Ovary (tissue), 3 donors: Measurements from ENCODE around the gene CRTC3.
"Not testable (repeated sequence)": the region's sequence is repeated elsewhere in the genome, so short reads cannot be mapped to it uniquely, and the experiment has no call there.

ENCODE experiments used
- EP300 ChIP-seq: sonication (generic); formaldehyde crosslinking; IDR thresholded peaks from one replicate; pipeline ENCODE4 v1.6.1; 2017; ENCODE audit warnings: antibody characterized with exemption
- POLR2A ChIP-seq: fragments of 450-650 bp; IDR thresholded peaks from one replicate; pipeline ENCODE4 v1.6.1; 2017; ENCODE audit warnings: antibody characterized with exemption, mild to moderate bottlenecking, moderate library complexity
- TF ChIP-seq, protein P1 (sequence below), 3 donors: fragments of 450-650 bp in 2 of 3; fragments of 200-600 bp in 1 of 3; IDR thresholded peaks; one replicate each; pipeline versions ENCODE4 v1.5.1 to v1.8.0; 2016 to 2022; ENCODE audit warnings: antibody characterized with exemption in 3 of 3, mild to moderate bottlenecking in 1 of 3
- donor health status: DM: no; HTN: no; CAD: no.

- TF ChIP-seq, protein P1, sequence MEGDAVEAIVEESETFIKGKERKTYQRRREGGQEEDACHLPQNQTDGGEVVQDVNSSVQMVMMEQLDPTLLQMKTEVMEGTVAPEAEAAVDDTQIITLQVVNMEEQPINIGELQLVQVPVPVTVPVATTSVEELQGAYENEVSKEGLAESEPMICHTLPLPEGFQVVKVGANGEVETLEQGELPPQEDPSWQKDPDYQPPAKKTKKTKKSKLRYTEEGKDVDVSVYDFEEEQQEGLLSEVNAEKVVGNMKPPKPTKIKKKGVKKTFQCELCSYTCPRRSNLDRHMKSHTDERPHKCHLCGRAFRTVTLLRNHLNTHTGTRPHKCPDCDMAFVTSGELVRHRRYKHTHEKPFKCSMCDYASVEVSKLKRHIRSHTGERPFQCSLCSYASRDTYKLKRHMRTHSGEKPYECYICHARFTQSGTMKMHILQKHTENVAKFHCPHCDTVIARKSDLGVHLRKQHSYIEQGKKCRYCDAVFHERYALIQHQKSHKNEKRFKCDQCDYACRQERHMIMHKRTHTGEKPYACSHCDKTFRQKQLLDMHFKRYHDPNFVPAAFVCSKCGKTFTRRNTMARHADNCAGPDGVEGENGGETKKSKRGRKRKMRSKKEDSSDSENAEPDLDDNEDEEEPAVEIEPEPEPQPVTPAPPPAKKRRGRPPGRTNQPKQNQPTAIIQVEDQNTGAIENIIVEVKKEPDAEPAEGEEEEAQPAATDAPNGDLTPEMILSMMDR (IDR thresholded peaks at IDR 0.05) = not testable (repeated sequence)
- TF ChIP-seq EP300, POLR2A: not testable (repeated sequence)
Measured at GRCh38 chr15:90524018-90524803, 5.5 kb upstream of the CRTC3 start.
